HG02840 (cell line): ENCODE data around the gene CLCA4.

Experiments used
- ATAC-seq: cut with Tn5 transposase; IDR thresholded peaks from one replicate; pipeline ENCODE4 v1.9.1; 2021; ENCODE audit warnings: mild to moderate bottlenecking, moderate library complexity, moderate number of reproducible peaks; ENCODE audit not compliant: unreplicated experiment, low FRiP score

The CLCA4 gene

DNA sequence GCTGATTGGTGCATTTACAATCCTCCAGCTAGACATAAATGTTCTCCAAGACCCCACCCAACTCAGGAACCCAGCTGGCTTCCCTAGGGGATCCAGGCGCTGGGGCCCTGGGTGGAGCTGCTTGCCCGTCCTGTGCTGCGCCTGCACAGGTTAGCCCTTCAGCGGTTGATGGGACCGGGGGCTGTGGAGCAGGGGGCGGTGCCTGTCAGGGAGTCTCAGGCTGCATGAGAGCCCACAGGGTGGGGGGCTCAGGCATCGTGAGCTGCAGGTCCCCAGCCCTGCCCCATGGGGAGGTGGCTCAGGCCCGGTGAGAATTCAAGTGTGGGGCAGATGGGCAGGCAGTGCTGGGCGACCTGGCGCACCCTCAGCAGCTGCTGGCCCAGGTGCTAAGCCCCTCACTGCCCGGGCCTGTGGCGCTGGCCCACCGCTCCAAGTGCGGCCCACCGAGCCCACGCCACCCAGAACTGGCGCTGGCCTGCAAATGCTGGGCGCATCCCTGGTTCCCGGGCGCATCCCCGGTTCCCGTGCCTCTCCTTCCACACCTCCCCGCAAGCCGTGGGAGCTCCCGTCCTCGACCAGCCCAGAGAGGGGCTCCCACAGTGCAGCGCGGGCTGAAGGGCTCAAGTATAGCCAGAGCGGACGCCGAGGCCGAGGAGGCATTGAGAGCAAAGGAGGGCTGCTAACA, 23.1 kb upstream of the CLCA4 start:
- no peak for ATAC-seq

GRCh38 chr1:86527306-86527705, 19.6 kb upstream of the CLCA4 start:
- ATAC-seq = no peak

GRCh38 chr1:86530211-86530845, 16.6 kb upstream of the CLCA4 start:
- ATAC-seq = no peak

- ATAC-seq = no peak
Measured at GRCh38 chr1:86537928-86538695, 8.8 kb upstream of the CLCA4 start.

- ATAC-seq = no peak
Measured at GRCh38 chr1:86538775-86539174, 8.1 kb upstream of the CLCA4 start.

DNA sequence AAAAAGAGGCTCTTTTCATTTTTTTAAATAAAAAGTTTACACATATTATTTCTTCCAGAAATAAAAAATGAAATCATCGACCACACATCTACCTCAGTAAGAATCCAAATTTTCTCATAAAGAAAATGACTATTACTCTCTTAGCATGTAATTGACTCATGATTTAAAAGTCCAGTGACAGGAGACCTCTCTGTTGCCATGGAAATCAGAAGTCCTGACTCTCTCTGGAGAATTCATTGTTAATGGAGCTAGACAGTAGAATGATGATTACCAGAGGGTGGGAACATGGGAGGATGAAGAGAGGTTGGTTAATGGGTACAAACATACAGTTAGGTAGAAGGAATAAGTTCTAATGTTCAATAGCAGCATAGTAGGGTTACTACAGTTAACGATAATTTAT, 5.0 kb upstream of the CLCA4 start:
- no peak for ATAC-seq

DNA sequence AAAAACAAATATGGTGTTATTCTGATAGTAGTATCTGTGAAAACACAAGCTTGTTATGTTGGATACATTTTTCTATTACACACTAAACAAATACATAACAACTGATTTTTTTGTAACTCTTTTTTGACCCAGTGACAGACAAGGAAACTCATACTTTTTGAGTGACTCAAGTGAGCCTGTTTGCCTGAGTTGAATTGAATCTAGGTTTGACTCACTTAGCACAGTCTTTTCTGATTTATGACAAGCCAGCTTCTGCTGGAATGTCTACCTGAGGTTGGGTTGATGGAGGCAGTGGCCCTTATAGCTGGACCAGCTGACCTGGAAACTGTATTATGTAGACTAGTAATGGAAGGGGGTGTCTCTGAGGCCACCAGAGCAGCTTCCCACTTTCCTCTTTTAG, 4.2 kb upstream of the CLCA4 start:
- ATAC-seq = no peak

GRCh38 chr1:86548839-86549238, 2.0 kb downstream of the CLCA4 start:
- no peak for ATAC-seq

DNA sequence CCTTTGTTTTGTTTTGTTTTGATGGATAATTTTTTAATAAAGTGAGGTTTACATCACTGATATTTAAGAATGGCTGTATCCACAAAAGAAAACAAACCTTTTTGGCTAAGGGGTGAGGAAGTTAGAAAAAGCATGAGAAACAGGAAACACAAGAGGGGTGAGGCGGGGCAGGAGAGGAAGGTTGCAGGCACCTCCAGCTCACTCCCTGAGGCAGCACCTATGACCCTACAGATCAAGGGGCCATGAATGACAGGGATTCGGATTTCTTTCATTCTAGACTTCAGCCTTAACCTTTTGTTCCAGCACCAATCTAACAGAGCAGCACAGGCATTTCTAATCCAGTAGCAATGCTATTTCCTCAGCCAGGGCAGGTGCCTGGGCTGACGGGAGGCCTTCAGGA, 4.4 kb downstream of the CLCA4 start:
- ATAC-seq = no peak

DNA sequence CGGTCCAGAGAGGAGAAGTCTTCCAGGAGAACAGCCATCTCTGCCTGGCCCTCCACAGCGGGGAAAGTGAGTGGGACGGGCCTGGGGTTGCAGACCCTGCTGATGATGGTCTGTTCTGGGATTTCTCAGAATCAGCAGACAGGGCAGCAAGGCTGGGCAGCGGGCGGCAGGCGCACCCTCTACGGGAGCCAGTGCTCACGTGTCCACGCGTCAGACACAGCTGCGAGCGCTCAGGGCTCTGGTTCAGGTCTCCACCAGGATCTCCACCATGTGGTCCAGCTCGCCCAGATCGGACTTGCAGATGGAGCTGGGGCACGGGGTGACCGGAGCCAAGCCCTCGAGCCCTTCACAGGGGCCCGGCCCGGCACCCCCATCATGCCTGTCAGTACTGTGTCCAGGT, 5.5 kb downstream of the CLCA4 start:
- ATAC-seq = no peak

GRCh38 chr1:86557739-86558138, 10.9 kb downstream of the CLCA4 start:
- no peak for ATAC-seq

DNA sequence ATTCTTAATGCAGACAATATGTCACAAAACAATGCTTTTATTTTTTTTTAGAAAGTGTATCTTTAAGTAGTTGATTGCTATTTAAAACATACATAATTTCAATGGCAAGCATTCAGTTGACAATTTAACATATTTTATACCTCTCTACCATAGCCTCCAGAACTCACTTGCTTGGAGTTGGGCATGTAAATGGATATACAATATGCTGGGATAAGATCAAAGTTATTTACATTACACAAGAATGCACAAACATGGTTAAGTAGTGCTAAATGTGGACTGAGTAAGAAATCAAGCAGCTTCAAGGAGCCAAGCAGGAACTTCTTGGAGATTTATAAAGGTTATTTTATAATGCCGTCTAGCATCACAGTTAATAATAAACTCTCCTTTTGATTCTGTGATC, 17.0 kb downstream of the CLCA4 start:
- ATAC-seq = no peak

DNA sequence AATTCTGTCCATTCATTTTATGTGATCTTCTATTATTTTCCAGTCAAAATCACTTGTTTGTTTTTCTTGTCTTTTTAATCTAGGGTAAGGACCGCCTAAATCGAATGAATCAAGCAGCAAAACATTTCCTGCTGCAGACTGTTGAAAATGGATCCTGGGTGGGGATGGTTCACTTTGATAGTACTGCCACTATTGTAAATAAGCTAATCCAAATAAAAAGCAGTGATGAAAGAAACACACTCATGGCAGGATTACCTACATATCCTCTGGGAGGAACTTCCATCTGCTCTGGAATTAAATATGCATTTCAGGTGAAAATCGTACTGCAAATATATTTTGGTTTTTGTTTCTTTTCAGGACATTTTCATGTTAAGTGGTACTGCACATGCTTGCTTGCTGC, 20.5 kb downstream of the CLCA4 start:
- no peak for ATAC-seq

GRCh38 chr1:86567878-86568277, 21.0 kb downstream of the CLCA4 start:
- no peak for ATAC-seq

GRCh38 chr1:86573763-86574484, 27.0 kb downstream of the CLCA4 start:
- no peak for ATAC-seq

- no peak for ATAC-seq
Measured at GRCh38 chr1:86581231-86581630, 34.4 kb downstream of the CLCA4 start.

DNA sequence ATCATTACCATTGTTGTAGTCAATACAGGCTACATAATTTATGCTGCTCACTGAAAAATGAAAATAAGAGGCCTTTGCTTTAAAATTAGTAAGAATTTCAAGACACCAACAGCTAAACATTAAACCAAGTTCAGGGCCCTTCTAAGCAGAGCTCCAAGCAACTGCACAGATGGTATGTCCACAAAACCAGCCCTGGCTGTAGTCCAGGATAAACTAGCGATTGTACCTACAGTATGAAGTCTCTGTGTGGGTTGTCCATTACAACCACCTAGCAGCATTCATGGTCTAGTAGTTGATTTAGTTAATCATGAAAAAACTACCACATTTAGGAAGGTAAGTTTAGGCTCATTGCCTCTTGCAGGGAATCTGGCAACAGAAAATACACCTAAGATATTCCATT, 35.3 kb downstream of the CLCA4 start:
- no peak for ATAC-seq

DNA sequence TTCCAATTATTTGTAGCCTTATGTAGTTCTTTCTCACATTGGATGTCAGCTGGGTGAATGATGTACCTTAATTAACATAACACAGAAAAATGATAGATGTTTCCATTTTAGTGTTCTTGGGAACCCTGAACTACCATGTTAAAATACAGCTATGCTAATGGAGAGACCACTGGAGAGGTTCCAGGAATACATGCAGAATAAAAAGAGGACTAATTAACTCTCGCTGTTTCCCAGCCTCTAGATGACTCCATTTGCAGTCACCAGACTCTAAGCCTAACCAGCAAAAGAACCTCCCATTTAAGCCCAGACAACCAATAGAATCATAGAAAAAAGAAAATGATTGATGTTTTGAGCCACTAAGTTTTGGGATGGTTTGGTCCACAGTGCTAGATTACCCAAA, 36.2 kb downstream of the CLCA4 start:
- no peak for ATAC-seq

DNA sequence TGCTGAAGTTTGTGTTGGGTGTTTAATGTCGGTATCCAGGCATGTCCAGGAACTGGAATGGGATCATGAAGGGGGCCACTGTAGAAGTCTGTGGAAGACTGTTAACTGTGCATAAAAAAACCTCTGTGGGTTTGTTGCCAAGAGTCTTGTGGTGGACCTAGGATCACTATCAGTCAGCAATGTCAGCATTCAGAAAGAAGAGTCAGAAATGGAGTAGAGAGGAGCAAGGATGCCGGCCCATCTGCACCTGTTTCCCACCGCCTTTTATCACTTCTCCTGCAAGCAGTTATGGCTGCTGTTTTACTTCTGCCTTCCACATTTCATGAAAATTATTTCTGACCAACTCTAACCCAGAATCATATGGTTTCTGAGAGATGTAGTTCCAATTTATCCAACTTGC, 36.7 kb downstream of the CLCA4 start:
- no peak for ATAC-seq

GRCh38 chr1:86594284-86594770, 47.4 kb downstream of the CLCA4 start:
- no peak for ATAC-seq

DNA sequence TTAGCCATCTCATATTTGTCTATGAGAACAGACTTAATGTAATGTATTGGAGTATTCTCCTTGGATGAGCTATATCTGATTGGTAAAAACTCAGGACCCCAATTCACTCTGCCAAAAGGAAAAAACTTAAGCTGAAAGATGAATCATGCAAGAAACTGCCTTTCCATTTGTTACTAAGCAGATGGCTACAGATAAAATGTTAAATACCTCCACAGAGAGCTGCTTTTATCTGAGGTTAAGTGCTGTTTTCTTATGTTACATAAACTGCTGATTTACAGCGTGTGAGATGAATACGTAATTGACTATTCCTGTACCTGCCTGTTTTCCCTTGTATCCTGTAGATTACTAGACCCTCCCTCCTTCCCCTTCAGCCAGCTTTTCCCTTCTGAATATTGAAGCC, 49.3 kb downstream of the CLCA4 start:
- no peak for ATAC-seq
